ENCODE results near the gene ATP6V1B1. TPM values are rescaled to one million over a fixed set of nuclear protein-coding genes. Genes with fewer than 3 reads are reported as not detected.

ATP6V1B1 gene
- total RNA-seq, 1 donor from 2014 or later, result not detected

- intact Hi-C loops (cut with DNase I), result loop anchor here (10.0 kb wide), 1 partner anchor 83 kb away; no protein-coding TSS in a partner anchor
- peak overlapping the region in 1 of 2 donors; percentile 33 for H3K4me3 ChIP-seq
- no peaks in the 10 kb centered on the region for H3K27me3 ChIP-seq
- H3K27ac ChIP-seq, result no peak overlapping the region
- no peak for TF ChIP-seq POLR2AphosphoS5 (IDR thresholded peaks at IDR 0.05; ENCODE audit: insufficient read depth in 1 of 2, low read depth in 1 of 2)
- no peak for TF ChIP-seq POLR2A (IDR thresholded peaks at IDR 0.05)
- TF ChIP-seq, protein P1, sequence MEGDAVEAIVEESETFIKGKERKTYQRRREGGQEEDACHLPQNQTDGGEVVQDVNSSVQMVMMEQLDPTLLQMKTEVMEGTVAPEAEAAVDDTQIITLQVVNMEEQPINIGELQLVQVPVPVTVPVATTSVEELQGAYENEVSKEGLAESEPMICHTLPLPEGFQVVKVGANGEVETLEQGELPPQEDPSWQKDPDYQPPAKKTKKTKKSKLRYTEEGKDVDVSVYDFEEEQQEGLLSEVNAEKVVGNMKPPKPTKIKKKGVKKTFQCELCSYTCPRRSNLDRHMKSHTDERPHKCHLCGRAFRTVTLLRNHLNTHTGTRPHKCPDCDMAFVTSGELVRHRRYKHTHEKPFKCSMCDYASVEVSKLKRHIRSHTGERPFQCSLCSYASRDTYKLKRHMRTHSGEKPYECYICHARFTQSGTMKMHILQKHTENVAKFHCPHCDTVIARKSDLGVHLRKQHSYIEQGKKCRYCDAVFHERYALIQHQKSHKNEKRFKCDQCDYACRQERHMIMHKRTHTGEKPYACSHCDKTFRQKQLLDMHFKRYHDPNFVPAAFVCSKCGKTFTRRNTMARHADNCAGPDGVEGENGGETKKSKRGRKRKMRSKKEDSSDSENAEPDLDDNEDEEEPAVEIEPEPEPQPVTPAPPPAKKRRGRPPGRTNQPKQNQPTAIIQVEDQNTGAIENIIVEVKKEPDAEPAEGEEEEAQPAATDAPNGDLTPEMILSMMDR (IDR thresholded peaks at IDR 0.05), result no peak
- peak in 1 of 2 donors; percentile 70 for DNase-seq (ENCODE audit: extremely low spot score in 2 of 2)
- peaks cover 12% of the 10 kb centered on the region for H3K4me1 ChIP-seq
- H3K9me3 ChIP-seq, result no peaks in the 10 kb centered on the region
- no peaks in the 10 kb centered on the region for H3K36me3 ChIP-seq
Measured at GRCh38 chr2:70947556-70948184, 12.0 kb downstream of the ATP6V1B1 start.

GRCh38 chr2:70948337-70949003, 12.8 kb downstream of the ATP6V1B1 start:
- H3K27ac ChIP-seq, result no peak overlapping the region
- TF ChIP-seq POLR2A (IDR thresholded peaks at IDR 0.05), result no peak
- TF ChIP-seq, protein P1 (IDR thresholded peaks at IDR 0.05), result peak; percentile 46 to 81 (median 61)
- intact Hi-C loops (cut with DNase I), result loop anchor here (10.0 kb wide), 1 partner anchor 84 kb away; no protein-coding TSS in a partner anchor
- H3K9me3 ChIP-seq, result no peaks in the 10 kb centered on the region
- no peaks in the 10 kb centered on the region for H3K36me3 ChIP-seq
- no peaks in the 10 kb centered on the region for H3K27me3 ChIP-seq
- peaks cover 12% of the 10 kb centered on the region for H3K4me1 ChIP-seq
- peak in 1 of 2 donors; percentile 84 for DNase-seq (ENCODE audit: extremely low spot score in 2 of 2)
- peak overlapping the region; percentile 33 to 36 for H3K4me3 ChIP-seq

DNA sequence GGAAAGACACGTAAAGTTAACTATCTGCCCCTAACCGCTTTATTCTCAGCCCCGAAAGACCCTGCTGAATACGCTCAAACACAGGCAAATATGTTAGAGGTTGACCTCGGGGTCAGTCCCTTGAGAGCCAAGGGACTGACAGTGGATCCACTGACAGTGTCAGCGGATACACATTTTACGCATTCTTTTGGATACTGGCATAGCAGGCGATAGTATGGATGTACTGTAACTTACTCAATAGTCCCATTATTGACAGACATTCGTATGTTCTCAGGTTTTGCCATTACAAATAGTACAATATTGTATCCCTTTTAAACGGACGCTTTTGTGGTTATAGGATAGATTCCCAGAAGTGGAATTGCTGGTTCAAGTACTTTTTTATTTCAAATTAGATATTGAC, 13.4 kb downstream of the ATP6V1B1 start:
- Histone ChIP-seq H3K27me3 (no peaks in the 10 kb centered on the region), H3K27ac (no peak overlapping the region), H3K4me1 (peaks cover 12% of the 10 kb centered on the region), H3K36me3 (no peaks in the 10 kb centered on the region), H3K4me3 (no peak overlapping the region), H3K9me3 (no peaks in the 10 kb centered on the region)
- intact Hi-C loops (cut with DNase I), result loop anchor here (10.0 kb wide), 1 partner anchor 84 kb away; no protein-coding TSS in a partner anchor
- TF ChIP-seq, protein P1 (IDR thresholded peaks at IDR 0.05), result no peak
- TF ChIP-seq POLR2A (IDR thresholded peaks at IDR 0.05) (no peak), POLR2AphosphoS5 (IDR thresholded peaks at IDR 0.05; ENCODE audit: insufficient read depth in 1 of 2, low read depth in 1 of 2) (no peak)
- no peak for DNase-seq (ENCODE audit: extremely low spot score in 2 of 2)

GRCh38 chr2:70954886-70955285, 19.2 kb downstream of the ATP6V1B1 start:
- Histone ChIP-seq H3K4me3 (no peak overlapping the region), H3K27ac (no peak overlapping the region), H3K9me3 (no peaks in the 10 kb centered on the region), H3K36me3 (no peaks in the 10 kb centered on the region), H3K27me3 (no peaks in the 10 kb centered on the region), H3K4me1 (no peaks in the 10 kb centered on the region)
- DNase-seq (ENCODE audit: extremely low spot score in 2 of 2), result peak in 1 of 2 donors; percentile 62
- TF ChIP-seq POLR2A (IDR thresholded peaks at IDR 0.05) (no peak), POLR2AphosphoS5 (IDR thresholded peaks at IDR 0.05; ENCODE audit: insufficient read depth in 1 of 2, low read depth in 1 of 2) (no peak)
- TF ChIP-seq, protein P1 (IDR thresholded peaks at IDR 0.05), result no peak
- intact Hi-C loops (cut with DNase I), result no loop called here

DNA sequence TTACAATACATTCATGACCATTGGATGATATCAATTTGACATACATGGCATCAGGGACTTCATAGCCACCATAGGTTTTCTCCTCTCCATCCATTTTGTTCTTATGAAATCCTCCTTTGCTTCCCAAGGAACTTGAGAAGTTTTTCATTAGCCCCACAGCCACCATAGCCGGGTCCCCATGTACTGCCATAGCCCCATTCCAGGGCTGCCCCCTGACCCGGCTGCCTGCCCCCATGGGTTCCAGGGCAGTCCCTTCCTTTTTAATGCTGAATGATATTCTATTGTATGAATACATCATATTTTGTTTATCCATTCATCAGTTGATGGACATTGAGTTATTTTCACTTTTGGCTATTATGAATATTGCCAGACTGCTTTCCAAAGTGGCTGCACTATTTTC, 20.4 kb downstream of the ATP6V1B1 start:
- H3K27me3 ChIP-seq, result no peaks in the 10 kb centered on the region
- TF ChIP-seq, protein P1 (IDR thresholded peaks at IDR 0.05), result no peak
- TF ChIP-seq POLR2AphosphoS5 (IDR thresholded peaks at IDR 0.05; ENCODE audit: insufficient read depth in 1 of 2, low read depth in 1 of 2) (no peak), POLR2A (IDR thresholded peaks at IDR 0.05) (no peak)
- no peak overlapping the region for H3K27ac ChIP-seq
- intact Hi-C loops (cut with DNase I), result no loop called here
- H3K4me1 ChIP-seq, result no peaks in the 10 kb centered on the region
- no peaks in the 10 kb centered on the region for H3K9me3 ChIP-seq
- H3K4me3 ChIP-seq, result no peak overlapping the region
- no peak for DNase-seq (ENCODE audit: extremely low spot score in 2 of 2)
- H3K36me3 ChIP-seq, result no peaks in the 10 kb centered on the region
